ENCODE measurements around the gene NUBPL.

The NUBPL gene

DNA sequence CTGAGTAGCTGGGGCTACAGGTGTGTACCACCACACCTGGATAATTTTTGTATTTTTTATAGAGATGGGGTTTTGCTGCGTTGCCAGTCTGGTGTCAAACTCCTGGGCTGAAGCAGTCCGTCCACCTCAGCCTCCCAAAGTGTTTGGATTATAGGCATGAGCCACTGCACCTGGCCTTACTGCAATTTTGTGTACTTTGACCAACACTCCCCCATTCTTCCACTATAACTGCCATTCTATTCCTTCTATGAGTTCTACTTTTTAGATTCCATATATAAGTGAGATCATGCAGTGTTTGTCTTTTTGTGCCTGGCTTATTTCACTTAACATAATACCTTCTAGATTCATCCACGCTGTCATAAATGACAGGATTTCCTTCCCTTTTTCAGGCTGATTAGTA lies 199.1 kb downstream of the NUBPL start:
- Histone ChIP-seq H2BK120ac (ENCODE audit: insufficient read depth, low read length, poor library complexity) (no peak overlapping the region), H3K9ac (ENCODE audit: low read length) (no peak overlapping the region), H3K4ac (ENCODE audit: low read depth, low read length) (no peak overlapping the region), H2AK5ac (ENCODE audit: low read length) (no peak overlapping the region), H3K27ac (ENCODE audit: low read depth, low read length) (no peak overlapping the region), H3K27me3 (ENCODE audit: insufficient read depth, low read length) (no peaks in the 10 kb centered on the region), H3K79me1 (ENCODE audit: low read length) (no peaks in the 10 kb centered on the region), H3K79me2 (ENCODE audit: control insufficient read depth, insufficient read depth, low read length, poor library complexity) (no peaks in the 10 kb centered on the region), H3K9me3 (ENCODE audit: insufficient read depth, low read depth, low read length) (no peaks in the 10 kb centered on the region), H2AFZ (ENCODE audit: insufficient read depth, low read length, poor library complexity) (no peak overlapping the region), H3K4me1 (ENCODE audit: control insufficient read depth in 1 of 2, insufficient read depth in 2 of 2, low read length in 2 of 2) (no peaks in the 10 kb centered on the region), H3K36me3 (ENCODE audit: control insufficient read depth in 1 of 2, insufficient read depth in 2 of 2, low read length in 2 of 2) (no peaks in the 10 kb centered on the region), H3K14ac (ENCODE audit: low read length) (no peak overlapping the region), H4K12ac (ENCODE audit: low read depth, low read length) (no peak overlapping the region), H4K8ac (ENCODE audit: low read depth, low read length) (no peak overlapping the region), H3K23ac (ENCODE audit: low read length) (no peak overlapping the region), H2BK5ac (ENCODE audit: low read depth, low read length, poor library complexity) (no peak overlapping the region), H4K91ac (ENCODE audit: low read depth, low read length) (no peak overlapping the region), H3K18ac (ENCODE audit: low read length) (no peak overlapping the region), H3K4me3 (ENCODE audit: low read depth, low read length) (no peak overlapping the region), H2BK12ac (ENCODE audit: low read length) (no peak overlapping the region), H3K4me2 (ENCODE audit: low read length) (no peak overlapping the region)
- no peak for DNase-seq
- WGBS (ENCODE audit: extremely low coverage, insufficient coverage, insufficient read length): no CpG with 5 or more reads among the region's 3 CpGs

DNA sequence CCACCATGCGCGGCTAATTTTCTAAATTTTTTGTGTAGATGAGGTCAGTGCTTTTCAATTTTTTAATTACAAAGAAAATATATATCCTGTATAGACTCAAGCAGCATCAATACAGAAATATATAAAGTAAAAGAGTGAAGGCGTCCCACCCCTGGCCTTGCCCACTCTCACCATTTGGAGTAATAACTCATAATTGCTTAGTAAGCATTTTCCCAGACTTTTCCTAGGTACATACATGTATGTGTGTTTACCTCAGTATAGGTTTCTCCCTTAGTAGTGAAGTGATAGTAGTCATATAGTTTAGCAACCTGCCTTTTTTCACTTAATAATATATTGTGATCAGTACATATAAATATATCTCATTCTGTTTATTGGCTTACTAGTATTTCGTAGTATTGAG lies 200.1 kb downstream of the NUBPL start:
- no peaks in the 10 kb centered on the region for H3K79me1 ChIP-seq (ENCODE audit: low read length)
- H3K4me3 ChIP-seq (ENCODE audit: low read depth, low read length): no peak overlapping the region
- no peak overlapping the region for H3K9ac ChIP-seq (ENCODE audit: low read length)
- WGBS (ENCODE audit: extremely low coverage, insufficient coverage, insufficient read length): no CpG with 5 or more reads among the region's 4 CpGs
- no peak overlapping the region for H2AK5ac ChIP-seq (ENCODE audit: low read length)
- no peak overlapping the region for H3K18ac ChIP-seq (ENCODE audit: low read length)
- H4K12ac ChIP-seq (ENCODE audit: low read depth, low read length): no peak overlapping the region
- no peaks in the 10 kb centered on the region for H3K9me3 ChIP-seq (ENCODE audit: insufficient read depth, low read depth, low read length)
- H2BK5ac ChIP-seq (ENCODE audit: low read depth, low read length, poor library complexity): no peak overlapping the region
- H3K79me2 ChIP-seq (ENCODE audit: control insufficient read depth, insufficient read depth, low read length, poor library complexity): no peaks in the 10 kb centered on the region
- no peak overlapping the region for H3K23ac ChIP-seq (ENCODE audit: low read length)
- H2BK120ac ChIP-seq (ENCODE audit: insufficient read depth, low read length, poor library complexity): no peak overlapping the region
- no peak overlapping the region for H4K8ac ChIP-seq (ENCODE audit: low read depth, low read length)
- H3K27ac ChIP-seq (ENCODE audit: low read depth, low read length): no peak overlapping the region
- DNase-seq: no peak
- no peak overlapping the region for H3K4ac ChIP-seq (ENCODE audit: low read depth, low read length)
- no peak overlapping the region for H4K91ac ChIP-seq (ENCODE audit: low read depth, low read length)
- H3K4me2 ChIP-seq (ENCODE audit: low read length): no peak overlapping the region
- no peak overlapping the region for H3K14ac ChIP-seq (ENCODE audit: low read length)
- H3K27me3 ChIP-seq (ENCODE audit: insufficient read depth, low read length): no peaks in the 10 kb centered on the region
- no peaks in the 10 kb centered on the region for H3K4me1 ChIP-seq (ENCODE audit: control insufficient read depth in 1 of 2, insufficient read depth in 2 of 2, low read length in 2 of 2)
- no peak overlapping the region for H2BK12ac ChIP-seq (ENCODE audit: low read length)
- no peak overlapping the region for H2AFZ ChIP-seq (ENCODE audit: insufficient read depth, low read length, poor library complexity)
- no peaks in the 10 kb centered on the region for H3K36me3 ChIP-seq (ENCODE audit: control insufficient read depth in 1 of 2, insufficient read depth in 2 of 2, low read length in 2 of 2)

DNA sequence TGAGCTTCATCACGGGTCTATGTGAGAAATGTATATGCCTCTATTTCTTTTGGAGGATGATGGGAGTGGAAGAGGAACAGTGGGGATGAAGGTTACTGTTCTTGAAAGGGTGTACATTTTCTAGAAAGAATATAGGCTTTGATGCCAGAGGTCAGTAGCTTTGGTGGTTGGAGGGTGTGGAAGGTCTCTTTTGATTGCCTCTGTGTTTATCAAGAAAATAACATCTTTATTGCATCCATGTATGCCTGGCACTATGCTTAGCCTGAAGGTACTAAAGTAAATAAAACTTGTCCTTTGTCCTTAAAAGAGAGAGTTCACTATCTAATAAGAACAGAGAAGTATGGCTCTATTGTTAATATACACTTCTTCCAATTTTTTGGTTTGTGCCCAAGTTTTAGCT lies 201.8 kb downstream of the NUBPL start:
- no peaks in the 10 kb centered on the region for H3K79me2 ChIP-seq (ENCODE audit: control insufficient read depth, insufficient read depth, low read length, poor library complexity)
- H2AFZ ChIP-seq (ENCODE audit: insufficient read depth, low read length, poor library complexity): no peak overlapping the region
- no peak overlapping the region for H3K4ac ChIP-seq (ENCODE audit: low read depth, low read length)
- no peaks in the 10 kb centered on the region for H3K9me3 ChIP-seq (ENCODE audit: insufficient read depth, low read depth, low read length)
- H2BK12ac ChIP-seq (ENCODE audit: low read length): no peak overlapping the region
- no peak overlapping the region for H4K8ac ChIP-seq (ENCODE audit: low read depth, low read length)
- H3K18ac ChIP-seq (ENCODE audit: low read length): no peak overlapping the region
- no peak overlapping the region for H2BK120ac ChIP-seq (ENCODE audit: insufficient read depth, low read length, poor library complexity)
- H3K14ac ChIP-seq (ENCODE audit: low read length): no peak overlapping the region
- no peak overlapping the region for H3K4me2 ChIP-seq (ENCODE audit: low read length)
- no peak overlapping the region for H2AK5ac ChIP-seq (ENCODE audit: low read length)
- no peaks in the 10 kb centered on the region for H3K79me1 ChIP-seq (ENCODE audit: low read length)
- no peaks in the 10 kb centered on the region for H3K27me3 ChIP-seq (ENCODE audit: insufficient read depth, low read length)
- no peak overlapping the region for H3K9ac ChIP-seq (ENCODE audit: low read length)
- H4K91ac ChIP-seq (ENCODE audit: low read depth, low read length): no peak overlapping the region
- no peak overlapping the region for H3K4me3 ChIP-seq (ENCODE audit: low read depth, low read length)
- H3K36me3 ChIP-seq (ENCODE audit: control insufficient read depth in 1 of 2, insufficient read depth in 2 of 2, low read length in 2 of 2): no peaks in the 10 kb centered on the region
- no peaks in the 10 kb centered on the region for H3K4me1 ChIP-seq (ENCODE audit: control insufficient read depth in 1 of 2, insufficient read depth in 2 of 2, low read length in 2 of 2)
- H3K23ac ChIP-seq (ENCODE audit: low read length): no peak overlapping the region
- no peak for DNase-seq
- WGBS (ENCODE audit: extremely low coverage, insufficient coverage, insufficient read length): no CpG with 5 or more reads among the region's 1 CpG
- no peak overlapping the region for H4K12ac ChIP-seq (ENCODE audit: low read depth, low read length)
- H2BK5ac ChIP-seq (ENCODE audit: low read depth, low read length, poor library complexity): no peak overlapping the region
- no peak overlapping the region for H3K27ac ChIP-seq (ENCODE audit: low read depth, low read length)

DNA sequence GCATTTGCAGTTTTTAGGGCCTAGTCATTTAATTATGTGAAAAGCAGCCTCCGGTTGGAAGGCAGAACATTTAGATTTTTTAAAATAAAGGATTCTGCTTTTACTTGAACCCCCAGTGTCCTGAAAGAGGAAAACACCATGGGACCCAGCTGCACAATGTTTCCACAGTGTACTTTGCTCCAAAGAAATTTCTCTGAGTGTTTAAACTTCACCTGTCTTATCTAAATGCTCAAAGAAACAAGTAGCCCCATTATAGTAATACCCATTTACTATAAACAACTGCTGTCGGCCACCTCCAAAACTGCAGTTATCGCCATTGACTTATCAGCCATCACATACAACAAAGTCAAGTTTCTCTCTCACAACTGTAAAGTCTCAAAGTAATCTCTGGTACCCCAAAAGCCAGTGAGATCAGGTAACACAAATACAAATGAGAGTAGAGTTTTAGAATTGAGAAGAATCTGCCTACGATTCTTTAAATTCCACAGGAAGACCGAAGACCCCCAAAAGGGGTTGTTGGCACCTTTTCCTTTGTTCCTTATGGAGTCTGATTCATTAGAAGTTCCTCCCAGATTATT lies 205.2 kb downstream of the NUBPL start:
- Histone ChIP-seq H4K91ac (ENCODE audit: low read depth, low read length) (no peak overlapping the region), H3K27me3 (ENCODE audit: insufficient read depth, low read length) (no peaks in the 10 kb centered on the region), H3K4me3 (ENCODE audit: low read depth, low read length) (no peak overlapping the region), H4K8ac (ENCODE audit: low read depth, low read length) (no peak overlapping the region), H3K23ac (ENCODE audit: low read length) (no peak overlapping the region), H3K4me1 (ENCODE audit: control insufficient read depth in 1 of 2, insufficient read depth in 2 of 2, low read length in 2 of 2) (no peaks in the 10 kb centered on the region), H2BK12ac (ENCODE audit: low read length) (no peak overlapping the region), H4K12ac (ENCODE audit: low read depth, low read length) (no peak overlapping the region), H3K4ac (ENCODE audit: low read depth, low read length) (no peak overlapping the region), H3K79me1 (ENCODE audit: low read length) (no peaks in the 10 kb centered on the region), H3K79me2 (ENCODE audit: control insufficient read depth, insufficient read depth, low read length, poor library complexity) (no peaks in the 10 kb centered on the region), H3K27ac (ENCODE audit: low read depth, low read length) (no peak overlapping the region), H2AFZ (ENCODE audit: insufficient read depth, low read length, poor library complexity) (no peak overlapping the region), H2BK5ac (ENCODE audit: low read depth, low read length, poor library complexity) (no peak overlapping the region), H3K36me3 (ENCODE audit: control insufficient read depth in 1 of 2, insufficient read depth in 2 of 2, low read length in 2 of 2) (no peaks in the 10 kb centered on the region), H3K4me2 (ENCODE audit: low read length) (no peak overlapping the region), H3K14ac (ENCODE audit: low read length) (no peak overlapping the region), H3K9ac (ENCODE audit: low read length) (no peak overlapping the region), H3K18ac (ENCODE audit: low read length) (no peak overlapping the region), H3K9me3 (ENCODE audit: insufficient read depth, low read depth, low read length) (no peaks in the 10 kb centered on the region), H2BK120ac (ENCODE audit: insufficient read depth, low read length, poor library complexity) (no peak overlapping the region), H2AK5ac (ENCODE audit: low read length) (no peak overlapping the region)
- no CpG with 5 or more reads among the region's 5 CpGs for WGBS (ENCODE audit: extremely low coverage, insufficient coverage, insufficient read length)
- DNase-seq: no peak
